H4 (cell line): Measurements from ENCODE around the gene ARHGAP6. TPM values are rescaled to one million over a fixed set of nuclear protein-coding genes. Genes with fewer than 3 reads are reported as not detected.

ENCODE experiments used
- DNase-seq: peaks from one replicate; pipeline ENCODE4 v3.0.0-alpha.2; 2015; ENCODE audit warnings: low spot score
- total RNA-seq: library from RNA; depleted of rRNA; stranded (reverse); fragments of >200 nt; shearing (Covaris generic); gene quantifications from 2 replicates; pipeline ENCODE4 v1.2.3, GENCODE V29; 2014

The ARHGAP6 gene
- total RNA-seq, 1 experiment from 2014 or later = 0.14 TPM

- no peak for DNase-seq
These were observed 200.8 kb downstream of the ARHGAP6 start for GRCh38 chrX:11464836-11465463.

- DNase-seq = no peak
These were observed 201.3 kb downstream of the ARHGAP6 start for GRCh38 chrX:11464380-11464779.

GRCh38 chrX:11462648-11463047 is 203.1 kb downstream of the ARHGAP6 start:
- DNase-seq = no peak

GRCh38 chrX:11462136-11462535 is 203.6 kb downstream of the ARHGAP6 start:
- no peak for DNase-seq

- DNase-seq = no peak
These were observed 204.3 kb downstream of the ARHGAP6 start for GRCh38 chrX:11461201-11462001.

- no peak for DNase-seq
These were observed 205.4 kb downstream of the ARHGAP6 start for GRCh38 chrX:11460347-11460746.

- peak; percentile 36 for DNase-seq
These were observed 207.6 kb downstream of the ARHGAP6 start for GRCh38 chrX:11458170-11458569.

GRCh38 chrX:11451151-11451550 is 214.6 kb downstream of the ARHGAP6 start:
- DNase-seq = no peak

GRCh38 chrX:11450354-11450753 is 215.4 kb downstream of the ARHGAP6 start:
- DNase-seq = no peak

GRCh38 chrX:11449613-11450012 is 216.1 kb downstream of the ARHGAP6 start:
- no peak for DNase-seq

GRCh38 chrX:11447418-11447817 is 218.3 kb downstream of the ARHGAP6 start:
- no peak for DNase-seq

GRCh38 chrX:11446949-11447348 is 218.8 kb downstream of the ARHGAP6 start:
- DNase-seq = no peak

- DNase-seq = no peak
These were observed 219.4 kb downstream of the ARHGAP6 start for GRCh38 chrX:11446336-11446735.

- DNase-seq = no peak
These were observed 220.2 kb downstream of the ARHGAP6 start for GRCh38 chrX:11445540-11445939.

GRCh38 chrX:11444052-11444451 is 221.7 kb downstream of the ARHGAP6 start:
- DNase-seq = no peak

- no peak for DNase-seq
These were observed 225.9 kb downstream of the ARHGAP6 start for GRCh38 chrX:11439846-11440245.

- no peak for DNase-seq
These were observed 227.0 kb downstream of the ARHGAP6 start for GRCh38 chrX:11438767-11439166.

- DNase-seq = no peak
These were observed 227.4 kb downstream of the ARHGAP6 start for GRCh38 chrX:11438380-11438723.

- peak; percentile 57 for DNase-seq
These were observed 227.9 kb downstream of the ARHGAP6 start for GRCh38 chrX:11437642-11438379.

- DNase-seq = peak; percentile 18
These were observed 230.2 kb downstream of the ARHGAP6 start for GRCh38 chrX:11435568-11435967.

- no peak for DNase-seq
These were observed 231.1 kb downstream of the ARHGAP6 start for GRCh38 chrX:11434607-11435006.

GRCh38 chrX:11431786-11432185 is 233.9 kb downstream of the ARHGAP6 start:
- DNase-seq = no peak

- no peak for DNase-seq
These were observed 235.4 kb downstream of the ARHGAP6 start for GRCh38 chrX:11430271-11430670.
